DOHH2 (cell line): ENCODE results near the gene RCOR1.

Source experiments
- EZH2phosphoT487 ChIP-seq: fragments of 200-600 bp; sonication (generic); IDR thresholded peaks from 2 replicates; pipeline ENCODE4 v1.6.1; 2017; ENCODE audit warnings: borderline replicate concordance, mild to moderate bottlenecking, antibody characterized with exemption, low read length, moderate library complexity, mixed read lengths
- TF ChIP-seq, protein P1 (sequence below): fragments of 200-600 bp; sonication (generic); IDR thresholded peaks from one replicate; pipeline ENCODE4 v1.5.1; 2014; ENCODE audit warnings: antibody characterized with exemption, mild to moderate bottlenecking, low read depth, low read length; ENCODE audit not compliant: poor library complexity, severe bottlenecking

DNA sequence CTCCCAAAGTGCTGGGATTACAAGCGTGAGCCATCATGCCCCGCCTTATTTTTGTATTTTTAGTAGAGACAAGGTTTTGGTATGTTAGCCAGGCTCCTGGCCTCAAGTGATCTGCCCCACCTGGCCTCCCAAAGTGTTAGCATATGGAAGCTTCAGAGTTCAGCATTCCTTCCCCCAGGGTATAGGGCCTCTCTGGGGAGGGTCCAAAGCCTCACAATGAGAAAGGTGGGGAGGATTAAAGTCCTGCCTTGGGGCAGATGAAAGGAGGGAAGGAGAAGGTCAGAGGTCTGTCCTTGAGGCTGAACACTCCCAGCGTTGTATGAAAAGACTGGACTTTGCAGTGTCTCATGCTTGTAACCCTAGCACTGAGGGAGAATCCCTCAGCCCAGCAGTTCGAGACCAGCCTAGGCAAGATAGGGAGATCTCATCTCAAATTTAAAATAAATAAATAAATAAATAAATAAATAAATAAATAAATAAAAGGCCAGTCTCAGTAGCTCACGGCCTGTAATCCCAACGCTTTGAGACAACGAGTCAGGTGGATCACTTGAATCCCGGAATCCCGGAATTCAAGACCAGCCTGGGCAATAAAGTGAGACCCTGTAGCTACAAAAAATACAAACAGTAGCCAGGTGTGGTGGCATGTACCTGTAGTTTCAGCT is 22.0 kb upstream of the RCOR1 start:
- TF ChIP-seq, protein P1, sequence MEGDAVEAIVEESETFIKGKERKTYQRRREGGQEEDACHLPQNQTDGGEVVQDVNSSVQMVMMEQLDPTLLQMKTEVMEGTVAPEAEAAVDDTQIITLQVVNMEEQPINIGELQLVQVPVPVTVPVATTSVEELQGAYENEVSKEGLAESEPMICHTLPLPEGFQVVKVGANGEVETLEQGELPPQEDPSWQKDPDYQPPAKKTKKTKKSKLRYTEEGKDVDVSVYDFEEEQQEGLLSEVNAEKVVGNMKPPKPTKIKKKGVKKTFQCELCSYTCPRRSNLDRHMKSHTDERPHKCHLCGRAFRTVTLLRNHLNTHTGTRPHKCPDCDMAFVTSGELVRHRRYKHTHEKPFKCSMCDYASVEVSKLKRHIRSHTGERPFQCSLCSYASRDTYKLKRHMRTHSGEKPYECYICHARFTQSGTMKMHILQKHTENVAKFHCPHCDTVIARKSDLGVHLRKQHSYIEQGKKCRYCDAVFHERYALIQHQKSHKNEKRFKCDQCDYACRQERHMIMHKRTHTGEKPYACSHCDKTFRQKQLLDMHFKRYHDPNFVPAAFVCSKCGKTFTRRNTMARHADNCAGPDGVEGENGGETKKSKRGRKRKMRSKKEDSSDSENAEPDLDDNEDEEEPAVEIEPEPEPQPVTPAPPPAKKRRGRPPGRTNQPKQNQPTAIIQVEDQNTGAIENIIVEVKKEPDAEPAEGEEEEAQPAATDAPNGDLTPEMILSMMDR = no peak
- TF ChIP-seq EZH2phosphoT487 = no peak
